ENCODE data around the gene PKN3. TPM values are rescaled to one million over a fixed set of nuclear protein-coding genes. Genes with fewer than 3 reads are reported as not detected.

The PKN3 gene
- total and polyA plus RNA-seq, 9 of the 15 experiments (the other 6 are each of a cell fraction or from before 2014, with no cell fraction given), result 0.82 to 49.2 (median 19.7) TPM

- TF ChIP-seq, protein P1, sequence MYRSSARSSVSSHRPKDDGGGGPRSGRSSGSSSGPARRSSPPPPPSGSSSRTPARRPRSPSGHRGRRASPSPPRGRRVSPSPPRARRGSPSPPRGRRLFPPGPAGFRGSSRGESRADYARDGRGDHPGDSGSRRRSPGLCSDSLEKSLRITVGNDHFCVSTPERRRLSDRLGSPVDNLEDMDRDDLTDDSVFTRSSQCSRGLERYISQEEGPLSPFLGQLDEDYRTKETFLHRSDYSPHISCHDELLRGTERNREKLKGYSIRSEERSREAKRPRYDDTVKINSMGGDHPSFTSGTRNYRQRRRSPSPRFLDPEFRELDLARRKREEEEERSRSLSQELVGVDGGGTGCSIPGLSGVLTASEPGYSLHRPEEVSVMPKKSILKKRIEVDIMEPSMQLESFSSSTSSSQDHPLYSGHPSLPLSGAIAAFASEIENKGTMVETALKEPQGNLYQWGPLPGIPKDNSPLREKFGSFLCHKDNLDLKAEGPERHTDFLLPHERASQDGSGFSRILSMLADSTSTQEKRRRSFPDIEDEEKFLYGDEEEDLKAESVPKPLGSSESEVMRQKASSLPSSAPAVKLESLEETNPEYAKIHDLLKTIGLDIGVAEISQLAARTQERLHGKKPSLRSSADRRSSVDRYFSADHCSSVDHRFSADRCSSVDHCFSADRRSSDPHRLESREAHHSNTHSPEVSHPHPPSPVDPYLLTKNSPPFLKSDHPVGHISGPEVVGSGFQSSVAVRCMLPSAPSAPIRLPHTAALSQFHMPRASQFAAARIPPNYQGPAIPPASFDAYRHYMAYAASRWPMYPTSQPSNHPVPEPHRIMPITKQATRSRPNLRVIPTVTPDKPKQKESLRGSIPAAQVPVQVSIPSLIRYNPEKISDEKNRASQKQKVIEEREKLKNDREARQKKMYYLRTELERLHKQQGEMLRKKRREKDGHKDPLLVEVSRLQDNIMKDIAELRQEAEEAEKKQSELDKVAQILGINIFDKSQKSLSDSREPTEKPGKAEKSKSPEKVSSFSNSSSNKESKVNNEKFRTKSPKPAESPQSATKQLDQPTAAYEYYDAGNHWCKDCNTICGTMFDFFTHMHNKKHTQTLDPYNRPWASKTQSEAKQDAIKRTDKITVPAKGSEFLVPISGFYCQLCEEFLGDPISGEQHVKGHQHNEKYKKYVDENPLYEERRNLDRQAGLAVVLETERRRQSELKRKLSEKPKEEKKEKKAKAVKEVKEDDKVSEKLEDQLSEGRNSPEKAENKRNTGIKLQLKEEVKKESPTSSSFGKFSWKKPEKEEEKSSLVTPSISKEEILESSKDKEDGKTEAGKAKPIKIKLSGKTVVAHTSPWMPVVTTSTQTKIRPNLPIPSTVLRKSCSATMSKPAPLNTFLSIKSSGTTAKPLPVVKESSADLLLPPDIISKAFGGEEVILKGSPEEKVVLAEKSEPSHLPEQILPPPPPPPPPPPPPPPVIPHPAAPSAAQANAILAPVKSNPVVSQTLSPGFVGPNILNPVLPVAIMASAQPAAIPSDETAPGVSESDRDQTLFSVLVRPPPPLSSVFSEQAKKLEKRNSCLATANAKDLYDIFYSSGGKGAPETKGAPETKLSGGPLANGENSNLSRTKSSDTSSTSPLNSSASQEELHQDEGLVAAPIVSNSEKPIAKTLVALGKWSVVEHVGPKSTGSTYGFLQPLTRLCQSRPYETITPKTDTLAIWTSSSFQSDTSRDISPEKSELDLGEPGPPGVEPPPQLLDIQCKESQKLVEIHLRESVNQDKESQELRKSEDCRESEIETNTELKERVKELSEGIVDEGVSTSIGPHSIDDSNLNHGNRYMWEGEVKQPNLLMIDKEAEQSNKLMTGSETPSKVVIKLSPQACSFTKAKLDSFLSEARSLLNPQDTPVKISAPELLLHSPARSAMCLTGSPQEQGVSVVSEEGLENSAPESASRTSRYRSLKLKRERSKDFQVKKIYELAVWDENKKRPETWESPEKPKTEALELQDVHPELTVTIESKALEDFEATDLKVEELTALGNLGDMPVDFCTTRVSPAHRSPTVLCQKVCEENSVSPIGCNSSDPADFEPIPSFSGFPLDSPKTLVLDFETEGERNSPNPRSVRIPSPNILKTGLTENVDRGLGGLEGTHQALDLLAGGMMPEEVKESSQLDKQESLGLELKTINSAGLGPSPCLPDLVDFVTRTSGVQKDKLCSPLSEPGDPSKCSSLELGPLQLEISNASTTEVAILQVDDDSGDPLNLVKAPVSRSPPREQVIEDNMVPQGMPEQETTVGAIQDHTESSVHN (IDR thresholded peaks at IDR 0.05; ENCODE audit: borderline replicate concordance in 1 of 2, low read depth in 1 of 2), result no peak
- TF ChIP-seq PML (IDR thresholded peaks at IDR 0.05; ENCODE audit: low read length) (peak; percentile 32), ZFPM2 (CRISPR knock-in tag; IDR thresholded peaks at IDR 0.05) (no peak), BRF1 (IDR thresholded peaks at IDR 0.05; ENCODE audit: borderline replicate concordance, extremely low read depth, insufficient read length) (no peak), ETV6 (IDR thresholded peaks at IDR 0.05; ENCODE audit: borderline replicate concordance in 1 of 2, low read depth in 2 of 2, low read length in 1 of 2) (no peak), ETV6 (CRISPR knock-in tag; IDR thresholded peaks at IDR 0.05; ENCODE audit: borderline replicate concordance) (no peak), CBFB (CRISPR knock-in tag; IDR thresholded peaks at IDR 0.05) (peak; percentile 83; the same call in 1 of the 2 replicates)
- TF ChIP-seq, protein P2, sequence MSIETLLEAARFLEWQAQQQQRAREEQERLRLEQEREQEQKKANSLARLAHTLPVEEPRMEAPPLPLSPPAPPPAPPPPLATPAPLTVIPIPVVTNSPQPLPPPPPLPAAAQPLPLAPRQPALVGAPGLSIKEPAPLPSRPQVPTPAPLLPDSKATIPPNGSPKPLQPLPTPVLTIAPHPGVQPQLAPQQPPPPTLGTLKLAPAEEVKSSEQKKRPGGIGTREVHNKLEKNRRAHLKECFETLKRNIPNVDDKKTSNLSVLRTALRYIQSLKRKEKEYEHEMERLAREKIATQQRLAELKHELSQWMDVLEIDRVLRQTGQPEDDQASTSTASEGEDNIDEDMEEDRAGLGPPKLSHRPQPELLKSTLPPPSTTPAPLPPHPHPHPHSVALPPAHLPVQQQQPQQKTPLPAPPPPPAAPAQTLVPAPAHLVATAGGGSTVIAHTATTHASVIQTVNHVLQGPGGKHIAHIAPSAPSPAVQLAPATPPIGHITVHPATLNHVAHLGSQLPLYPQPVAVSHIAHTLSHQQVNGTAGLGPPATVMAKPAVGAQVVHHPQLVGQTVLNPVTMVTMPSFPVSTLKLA (conservative IDR thresholded peaks at IDR 0.05), result no peak
- TF ChIP-seq, protein P3, sequence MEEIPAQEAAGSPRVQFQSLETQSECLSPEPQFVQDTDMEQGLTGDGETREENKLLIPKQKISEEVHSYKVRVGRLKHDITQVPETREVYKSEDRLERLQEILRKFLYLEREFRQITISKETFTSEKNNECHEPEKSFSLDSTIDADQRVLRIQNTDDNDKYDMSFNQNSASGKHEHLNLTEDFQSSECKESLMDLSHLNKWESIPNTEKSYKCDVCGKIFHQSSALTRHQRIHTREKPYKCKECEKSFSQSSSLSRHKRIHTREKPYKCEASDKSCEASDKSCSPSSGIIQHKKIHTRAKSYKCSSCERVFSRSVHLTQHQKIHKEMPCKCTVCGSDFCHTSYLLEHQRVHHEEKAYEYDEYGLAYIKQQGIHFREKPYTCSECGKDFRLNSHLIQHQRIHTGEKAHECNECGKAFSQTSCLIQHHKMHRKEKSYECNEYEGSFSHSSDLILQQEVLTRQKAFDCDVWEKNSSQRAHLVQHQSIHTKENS (CRISPR knock-in tag; IDR thresholded peaks at IDR 0.05), result no peak
- TF ChIP-seq, protein P4, sequence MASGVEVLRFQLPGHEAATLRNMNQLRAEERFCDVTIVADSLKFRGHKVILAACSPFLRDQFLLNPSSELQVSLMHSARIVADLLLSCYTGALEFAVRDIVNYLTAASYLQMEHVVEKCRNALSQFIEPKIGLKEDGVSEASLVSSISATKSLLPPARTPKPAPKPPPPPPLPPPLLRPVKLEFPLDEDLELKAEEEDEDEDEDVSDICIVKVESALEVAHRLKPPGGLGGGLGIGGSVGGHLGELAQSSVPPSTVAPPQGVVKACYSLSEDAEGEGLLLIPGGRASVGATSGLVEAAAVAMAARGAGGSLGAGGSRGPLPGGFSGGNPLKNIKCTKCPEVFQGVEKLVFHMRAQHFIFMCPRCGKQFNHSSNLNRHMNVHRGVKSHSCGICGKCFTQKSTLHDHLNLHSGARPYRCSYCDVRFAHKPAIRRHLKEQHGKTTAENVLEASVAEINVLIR (CRISPR knock-in tag; IDR thresholded peaks at IDR 0.05), result peak; percentile 49
Observed at GRCh38 chr9:128688501-128689292, 13.6 kb upstream of the PKN3 start, which contains the start of gene SET (continued).

All from K562 (cell line).